PC-3 (cell line): ENCODE data around the gene COL9A3. TPM values are rescaled to one million over a fixed set of nuclear protein-coding genes. Genes with fewer than 3 reads are reported as not detected.

Experiments
- ATAC-seq: fragments of 200-7000 bp; cut with Tn5 transposase; 2 replicates; pipeline ENCODE4 v1.9.1; 2020; ENCODE audit warnings: mild to moderate bottlenecking, moderate library complexity
- BruUV-seq: library from RNA; stranded (reverse); fragments of 400-500 nt; replicated peaks from 2 replicates; lab custom pipeline; 2021; lab: Mats Ljungman, UMichigan
- CTCF ChIA-PET: fragments of 300-600 bp; sonication (Branson Sonifier 250); formaldehyde crosslinking; loops from one replicate; lab custom pipeline; 2022; ENCODE audit warnings: antibody characterized with exemption; lab: Charles Lee
- POLR2A ChIA-PET: fragments of 300-600 bp; sonication (Branson Sonifier 250); formaldehyde crosslinking; loops from one replicate; lab custom pipeline; 2022; ENCODE audit warnings: antibody characterized with exemption; ENCODE audit not compliant: unreplicated experiment; lab: Charles Lee
- DNase-seq: peaks from one replicate; pipeline ENCODE4 v3.0.0-alpha.2; 2015
- H2AFZ ChIP-seq: fragments of 300-600 bp; sonication (generic); 2 replicates; pipeline ENCODE4 v1.6.0; 2016; ENCODE audit warnings: antibody characterized with exemption, low read length
- H3F3A ChIP-seq: fragments of 300-600 bp; sonication (generic); one replicate; pipeline ENCODE4 v1.6.0; 2017; ENCODE audit warnings: antibody characterized with exemption, low read length, control low read depth, mild to moderate bottlenecking; ENCODE audit not compliant: unreplicated experiment
- H3K27ac ChIP-seq: fragments of 300-600 bp; sonication (generic); 2 replicates; pipeline ENCODE4 v1.5.1; 2016; ENCODE audit warnings: mild to moderate bottlenecking, low read length
- H3K27me3 ChIP-seq: fragments of 300-600 bp; sonication (generic); 2 replicates; pipeline ENCODE4 v1.6.1; 2016; ENCODE audit warnings: low read length, mixed read lengths
- H3K36me3 ChIP-seq: fragments of 300-600 bp; sonication (generic); 2 replicates; pipeline ENCODE4 v1.6.1; 2016; ENCODE audit warnings: low read depth, mixed run types, low read length, mixed read lengths
- H3K4me1 ChIP-seq: fragments of 300-600 bp; sonication (generic); 2 replicates; pipeline ENCODE4 v1.5.1; 2016; ENCODE audit warnings: low read length; ENCODE audit not compliant: insufficient read depth
- H3K4me2 ChIP-seq: fragments of 300-600 bp; sonication (generic); 2 replicates; pipeline ENCODE4 v1.6.0; 2016; ENCODE audit warnings: low read length
- H3K4me3 ChIP-seq: fragments of 300-600 bp; sonication (generic); 2 replicates; pipeline ENCODE4 v1.5.1; 2016; ENCODE audit warnings: mild to moderate bottlenecking, low read length, mixed read lengths
- H3K79me2 ChIP-seq: fragments of 300-600 bp; sonication (generic); 2 replicates; pipeline ENCODE4 v1.6.1; 2017; ENCODE audit warnings: low read length, mixed read lengths
- H3K9ac ChIP-seq: fragments of 300-600 bp; sonication (generic); 2 replicates; pipeline ENCODE4 v1.6.0; 2016; ENCODE audit warnings: mild to moderate bottlenecking, low read length
- H3K9me2 ChIP-seq: fragments of 300-600 bp; sonication (generic); replicated peaks from 2 replicates; pipeline ENCODE4 v1.6.1; 2016; ENCODE audit warnings: mixed run types, low read length, mixed read lengths
- H3K9me3 ChIP-seq: fragments of 300-600 bp; sonication (generic); 2 replicates; pipeline ENCODE4 v1.6.1; 2016; ENCODE audit warnings: low read length, mixed read lengths
- H4K20me1 ChIP-seq: fragments of 300-600 bp; sonication (generic); 2 replicates; pipeline ENCODE4 v1.6.1; 2016; ENCODE audit warnings: low read length, mixed read lengths
- CTCF ChIP-seq: fragments of 300-600 bp; sonication (generic); conservative IDR thresholded peaks from 2 replicates; pipeline ENCODE4 v1.5.1; 2017; ENCODE audit warnings: antibody characterized with exemption, low read depth, mild to moderate bottlenecking, low read length
- EZH2 ChIP-seq: fragments of 300-600 bp; sonication (generic); IDR thresholded peaks from one replicate; pipeline ENCODE4 v1.6.1; 2017; ENCODE audit warnings: antibody characterized with exemption, mild to moderate bottlenecking, low read length; ENCODE audit not compliant: unreplicated experiment
- EZH2phosphoT487 ChIP-seq: fragments of 300-600 bp; sonication (generic); IDR thresholded peaks from 2 replicates; pipeline ENCODE4 v1.6.1; 2018; ENCODE audit warnings: mild to moderate bottlenecking, antibody characterized with exemption, low read length, borderline replicate concordance
- intact Hi-C: fragments of 100-400 bp; cut with micrococcal nuclease; formaldehyde crosslinking; loops from 2 replicates; pipeline ENCODE4 v1.9.0; 2023
- total RNA-seq: library from RNA; depleted of rRNA; stranded (reverse); fragments of >200 nt; gene quantifications from 2 replicates; pipeline ENCODE4 v1.2.3, GENCODE V29; 2014

The COL9A3 gene
- total RNA-seq, 1 experiment from 2014 or later = 14.3 TPM

DNA sequence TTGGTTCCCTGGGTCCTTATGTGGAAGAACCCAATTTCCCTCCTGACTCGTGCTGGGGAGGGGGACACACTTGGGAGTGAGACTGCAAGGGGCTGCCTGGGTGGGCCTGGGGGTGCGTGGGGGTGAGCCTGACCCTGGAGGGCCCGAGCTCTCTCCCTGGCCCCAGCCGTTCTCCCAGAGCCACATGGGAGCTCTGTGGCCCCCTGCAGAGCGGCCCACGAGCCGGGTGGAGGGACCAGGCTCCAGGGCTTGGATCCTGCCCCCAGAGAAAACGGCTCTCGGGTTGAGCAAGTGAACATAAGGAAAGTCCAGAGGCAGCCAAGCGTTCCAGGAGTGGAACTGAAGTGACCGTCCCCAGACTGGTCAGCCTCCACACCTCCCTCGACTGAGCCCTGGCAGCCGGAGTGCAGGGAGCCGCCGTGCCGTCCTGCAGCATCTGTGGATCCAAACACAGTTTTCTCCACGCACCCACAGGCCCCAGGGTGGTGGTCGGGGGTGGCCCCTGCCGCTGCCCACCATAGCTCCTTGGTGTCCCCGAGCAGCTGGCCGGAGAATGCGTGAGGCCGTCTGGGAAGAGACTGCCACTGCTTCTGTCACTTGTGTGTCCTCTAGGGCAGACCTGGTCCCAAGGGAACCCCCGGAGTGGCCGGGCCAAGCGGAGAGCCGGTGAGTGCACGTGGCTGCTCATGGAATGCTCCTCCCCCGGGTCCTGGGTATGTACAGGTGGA, 10.6 kb downstream of the COL9A3 start:
- H3K4me1 ChIP-seq = peaks cover 15% of the 10 kb centered on the region
- intact Hi-C loops = loop anchor here (10.0 kb wide), 1 partner anchor 97 kb away; the partner anchor contains the start of gene DIDO1
- H2AFZ ChIP-seq = no peak overlapping the region
- no peak for DNase-seq
- no peak overlapping the region for H3K27ac ChIP-seq
- H3K9me3 ChIP-seq = no peaks in the 10 kb centered on the region
- H4K20me1 ChIP-seq = no peaks in the 10 kb centered on the region
- ChIA-PET POLR2A (no interaction called here), CTCF (no interaction called here)
- no peaks in the 10 kb centered on the region for H3F3A ChIP-seq
- no peak for TF ChIP-seq EZH2
- TF ChIP-seq CTCF = no peak
- TF ChIP-seq EZH2phosphoT487 = no peak
- H3K9me2 ChIP-seq = no peaks in the 10 kb centered on the region
- no peak overlapping the region for H3K4me3 ChIP-seq
- ATAC-seq = no peak
- H3K4me2 ChIP-seq = no peak overlapping the region
- BruUV-seq = no TSS peak
- H3K79me2 ChIP-seq = no peaks in the 10 kb centered on the region
- H3K9ac ChIP-seq = no peak overlapping the region
- H3K36me3 ChIP-seq = no peaks in the 10 kb centered on the region
- H3K27me3 ChIP-seq = no peaks in the 10 kb centered on the region

GRCh38 chr20:62828051-62828450, 11.2 kb downstream of the COL9A3 start:
- H3K9ac ChIP-seq = no peak overlapping the region
- no peaks in the 10 kb centered on the region for H3K9me3 ChIP-seq
- DNase-seq (no peak), ATAC-seq (no peak)
- CTCF ChIA-PET = no interaction called here
- H3F3A ChIP-seq = no peaks in the 10 kb centered on the region
- no peaks in the 10 kb centered on the region for H3K36me3 ChIP-seq
- POLR2A ChIA-PET = no interaction called here
- H3K4me3 ChIP-seq = no peak overlapping the region
- TF ChIP-seq CTCF (no peak), EZH2 (no peak), EZH2phosphoT487 (no peak)
- no peaks in the 10 kb centered on the region for H3K79me2 ChIP-seq
- intact Hi-C loops = loop anchor here (10.0 kb wide), 1 partner anchor 97 kb away; the partner anchor contains the start of gene DIDO1
- BruUV-seq = no TSS peak
- peaks cover 21% of the 10 kb centered on the region for H3K4me1 ChIP-seq
- no peak overlapping the region for H3K27ac ChIP-seq
- H2AFZ ChIP-seq = no peak overlapping the region
- H3K4me2 ChIP-seq = no peak overlapping the region
- no peaks in the 10 kb centered on the region for H3K27me3 ChIP-seq
- no peaks in the 10 kb centered on the region for H4K20me1 ChIP-seq
- no peaks in the 10 kb centered on the region for H3K9me2 ChIP-seq

- Histone ChIP-seq H3K4me1 (peaks cover 23% of the 10 kb centered on the region), H3F3A (no peaks in the 10 kb centered on the region), H3K27me3 (no peaks in the 10 kb centered on the region), H2AFZ (no peak overlapping the region), H3K79me2 (no peaks in the 10 kb centered on the region), H3K4me2 (no peak overlapping the region), H3K9me2 (no peaks in the 10 kb centered on the region), H3K4me3 (no peak overlapping the region), H3K27ac (no peak overlapping the region), H3K36me3 (no peaks in the 10 kb centered on the region), H4K20me1 (no peaks in the 10 kb centered on the region), H3K9me3 (no peaks in the 10 kb centered on the region), H3K9ac (no peak overlapping the region)
- ChIA-PET POLR2A (no interaction called here), CTCF (no interaction called here)
- no peak for TF ChIP-seq EZH2
- TF ChIP-seq CTCF = no peak
- TF ChIP-seq EZH2phosphoT487 = no peak
- intact Hi-C loops = loop anchor here (10.0 kb wide), 1 partner anchor 96 kb away; the partner anchor contains the start of gene DIDO1
- BruUV-seq = no TSS peak
- ATAC-seq (no peak), DNase-seq (no peak)
Measured at GRCh38 chr20:62828511-62829230, 11.8 kb downstream of the COL9A3 start.
